ENCODE measurements around the gene AHRR. TPM values are rescaled to one million over a fixed set of nuclear protein-coding genes. Genes with fewer than 3 reads are reported as not detected.

AHRR gene
- total and polyA plus RNA-seq, 2 of the 4 experiments (the other 2 are of a cell fraction), result 15.6 to 37.1 TPM

DNA sequence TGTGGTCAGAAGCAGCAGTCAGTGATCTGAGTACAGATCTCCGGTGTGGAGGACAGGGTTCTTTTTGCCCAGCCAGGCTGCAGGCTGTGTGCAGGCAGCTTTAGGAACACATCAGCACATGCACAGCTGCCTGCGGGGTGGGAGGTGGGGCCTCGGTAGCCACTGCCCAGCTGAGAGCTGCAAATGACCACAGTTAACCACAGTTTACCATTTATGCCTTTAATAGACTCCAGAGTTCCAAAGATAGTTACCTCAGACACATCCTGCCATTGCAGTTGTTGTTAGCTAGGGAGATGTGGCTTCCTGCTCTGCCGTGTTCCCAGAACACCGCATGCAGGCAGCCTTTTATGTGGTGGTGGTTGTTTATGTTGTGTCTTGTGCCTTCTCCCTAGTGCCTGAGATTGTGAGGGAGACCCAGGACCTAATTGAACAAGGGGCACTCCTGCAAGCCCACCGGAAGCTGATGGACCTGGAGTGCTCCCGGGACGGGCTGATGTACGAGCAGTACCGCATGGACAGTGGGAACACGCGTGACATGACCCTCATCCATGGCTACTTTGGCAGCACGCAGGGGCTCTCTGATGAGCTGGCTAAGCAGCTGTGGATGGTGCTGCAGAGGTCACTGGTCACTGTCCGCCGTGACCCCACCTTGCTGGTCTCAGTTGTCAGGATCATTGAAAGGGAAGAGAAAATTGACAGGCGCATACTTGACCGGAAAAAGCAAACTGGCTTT, 131.6 kb downstream of the AHRR start:
- TF ChIP-seq RFX5 (IDR thresholded peaks at IDR 0.05; ENCODE audit: low read depth, low read length) (no peak), POLR2A (IDR thresholded peaks at IDR 0.05; ENCODE audit: low read depth, low read length) (no peak), CTCF (conservative IDR thresholded peaks at IDR 0.05; ENCODE audit: low read depth, low read length) (no peak), CHD1 (IDR thresholded peaks at IDR 0.05; ENCODE audit: low read depth, low read length) (no peak), FOS (IDR thresholded peaks at IDR 0.05; ENCODE audit: low read depth, low read length) (no peak), RCOR1 (IDR thresholded peaks at IDR 0.05; ENCODE audit: insufficient replicate concordance, low read length) (no peak), SMC3 (IDR thresholded peaks at IDR 0.05; ENCODE audit: low read depth, low read length) (no peak), MAFK (IDR thresholded peaks at IDR 0.05; ENCODE audit: low read depth, low read length) (no peak), RAD21 (IDR thresholded peaks at IDR 0.05; ENCODE audit: low read length) (no peak), BHLHE40 (IDR thresholded peaks at IDR 0.05; ENCODE audit: low read depth, low read length) (no peak), NFE2L2 (IDR thresholded peaks at IDR 0.05; ENCODE audit: low read depth, low read length) (no peak), MXI1 (IDR thresholded peaks at IDR 0.05; ENCODE audit: borderline replicate concordance, low read depth, low read length) (no peak), CEBPB (IDR thresholded peaks at IDR 0.05; ENCODE audit: low read depth, low read length) (no peak)
- TF ChIP-seq, protein P1, sequence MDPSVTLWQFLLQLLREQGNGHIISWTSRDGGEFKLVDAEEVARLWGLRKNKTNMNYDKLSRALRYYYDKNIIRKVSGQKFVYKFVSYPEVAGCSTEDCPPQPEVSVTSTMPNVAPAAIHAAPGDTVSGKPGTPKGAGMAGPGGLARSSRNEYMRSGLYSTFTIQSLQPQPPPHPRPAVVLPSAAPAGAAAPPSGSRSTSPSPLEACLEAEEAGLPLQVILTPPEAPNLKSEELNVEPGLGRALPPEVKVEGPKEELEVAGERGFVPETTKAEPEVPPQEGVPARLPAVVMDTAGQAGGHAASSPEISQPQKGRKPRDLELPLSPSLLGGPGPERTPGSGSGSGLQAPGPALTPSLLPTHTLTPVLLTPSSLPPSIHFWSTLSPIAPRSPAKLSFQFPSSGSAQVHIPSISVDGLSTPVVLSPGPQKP (IDR thresholded peaks at IDR 0.05; ENCODE audit: borderline replicate concordance, low read depth, low read length), result no peak
- no peak overlapping the region for H2BK120ac ChIP-seq (ENCODE audit: low read depth, low read length)
- in situ Hi-C loops (cut with MboI; ENCODE audit: low sequenced_read_pairs) (no loop called here), intact Hi-C loops (cut with micrococcal nuclease) (no loop called here), dilution Hi-C loops (cut with HindIII; ENCODE audit: low sequenced_read_pairs, unreplicated experiment) (no loop called here)
- ChIA-PET POLR2A (ENCODE audit: unreplicated experiment) (no interaction called here), CTCF (no interaction called here)
- no peak overlapping the region for H2BK15ac ChIP-seq (ENCODE audit: low read depth, low read length)
- H3K56ac ChIP-seq (ENCODE audit: extremely low read depth, insufficient read depth, low read length), result no peak overlapping the region
- H4K91ac ChIP-seq (ENCODE audit: insufficient read depth, low read depth, low read length), result no peak overlapping the region
- no peaks in the 10 kb centered on the region for H3K4me1 ChIP-seq (ENCODE audit: control insufficient read depth, insufficient read depth, low read length)
- H2AFZ ChIP-seq (replicated peaks; ENCODE audit: low read length, poor library complexity), result peak overlapping the region; percentile 39
- no peak overlapping the region for H2AK9ac ChIP-seq (replicated peaks; ENCODE audit: low read depth, low read length, poor library complexity)
- H3K14ac ChIP-seq (replicated peaks; ENCODE audit: low read depth, low read length), result no peak overlapping the region
- no TSS peak for BruUV-seq (replicated peaks)
- no peak for DNase-seq
- H3K4ac ChIP-seq (ENCODE audit: low read depth, low read length), result no peak overlapping the region
- no peaks in the 10 kb centered on the region for H3K27me3 ChIP-seq (ENCODE audit: control insufficient read depth, insufficient read depth, low read length)
- H3K36me3 ChIP-seq (ENCODE audit: control insufficient read depth, insufficient read depth, low read length), result peaks cover 67% of the 10 kb centered on the region
- H3K27ac ChIP-seq (ENCODE audit: insufficient read depth, low read length), result no peak overlapping the region
- H3K9ac ChIP-seq (ENCODE audit: low read depth, low read length), result no peak overlapping the region
- H4K20me1 ChIP-seq (ENCODE audit: insufficient read depth, low read length), result peaks cover 31% of the 10 kb centered on the region
- no peak overlapping the region for H3K4me2 ChIP-seq (ENCODE audit: low read depth, low read length)
- no peak overlapping the region for H2BK5ac ChIP-seq (ENCODE audit: low read depth, low read length, poor library complexity, severe bottlenecking)
- H3K9me3 ChIP-seq (ENCODE audit: control insufficient read depth, insufficient read depth, low read length), result peaks cover 7% of the 10 kb centered on the region
- no peak overlapping the region for H2BK20ac ChIP-seq (ENCODE audit: low read depth, low read length)
- 98% methylated on average over 13 of the region's 17 CpGs; no CpG with 5 or more reads in 1 of the 2 experiments for WGBS, 2 experiments (ENCODE audit: extremely low coverage in 2 of 2, insufficient read length in 1 of 2)
- no peak for ATAC-seq (ENCODE audit: low read depth)
- H2AK5ac ChIP-seq (ENCODE audit: low read depth, low read length), result no peak overlapping the region
- peaks cover 17% of the 10 kb centered on the region; the same call in 1 of the 2 replicates for H3K9me1 ChIP-seq (ENCODE audit: insufficient read depth, low read length)
- no peak overlapping the region for H3K23ac ChIP-seq (ENCODE audit: low read depth, low read length)
- H4K5ac ChIP-seq (ENCODE audit: low read depth, low read length), result no peak overlapping the region
- no peak overlapping the region for H4K8ac ChIP-seq (ENCODE audit: low read depth in 2 of 2, low read length in 2 of 2)
- no peak overlapping the region for H3K18ac ChIP-seq (ENCODE audit: low read depth, low read length)
- H3K4me3 ChIP-seq (ENCODE audit: insufficient read depth, low read depth, low read length), result no peak overlapping the region
- peaks cover 34 to 69% of the 10 kb centered on the region in 2 experiments for H3K79me1 ChIP-seq (ENCODE audit: low read depth in 1 of 2, low read length in 2 of 2)
